Lower lobe of right lung (tissue), 2 donors: Measurements from ENCODE around the gene RNF43. TPM values are rescaled to one million over a fixed set of nuclear protein-coding genes. Genes with fewer than 3 reads are reported as not detected.
A peak's percentile ranks its signal among the peaks of the same experiment; 100 is the strongest.

Source experiments
- ATAC-seq, 2 donors: fragments of 200-7000 bp; cut with Tn5 transposase; one replicate each; pipeline ENCODE4 v1.9.1; 2020 to 2022; ENCODE audit warnings: mild to moderate bottlenecking in 2 of 2, moderate library complexity in 2 of 2
- DNase-seq: peaks from one replicate; pipeline ENCODE4 v3.0.0-alpha.2; 2020
- H3K27ac ChIP-seq: fragments of 200-600 bp; one replicate; pipeline ENCODE4 v1.8.0; 2022
- H3K27me3 ChIP-seq: fragments of 200-600 bp; one replicate; pipeline ENCODE4 v1.8.0; 2022; ENCODE audit warnings: low read depth
- H3K36me3 ChIP-seq: fragments of 200-600 bp; one replicate; pipeline ENCODE4 v1.8.0; 2022; ENCODE audit warnings: mild to moderate bottlenecking
- H3K4me1 ChIP-seq: fragments of 200-600 bp; one replicate; pipeline ENCODE4 v1.8.0; 2022
- H3K4me3 ChIP-seq: fragments of 200-600 bp; one replicate; pipeline ENCODE4 v1.8.0; 2022; ENCODE audit warnings: mild to moderate bottlenecking
- H3K9me3 ChIP-seq: fragments of 200-600 bp; one replicate; pipeline ENCODE4 v1.8.0; 2022
- CTCF ChIP-seq: fragments of 200-600 bp; IDR thresholded peaks from one replicate; pipeline ENCODE4 v1.8.0; 2022; ENCODE audit warnings: antibody characterized with exemption, mild to moderate bottlenecking
- intact Hi-C: fragments of 100-400 bp; cut with DNase I; formaldehyde crosslinking; loops from one replicate; pipeline ENCODE4 v1.11.0; 2022
- total RNA-seq: library from RNA; stranded (reverse); fragmentation: NEBNext Ultra II Directional; extraction: Animal tissue kit (Norgen Biotek cat#: 25700); gene quantifications from one replicate; pipeline ENCODE4 v1.2.1, GENCODE V29; 2021
- donor health status: DM: no; HTN: yes; CAD: no; lungs with severe emphysema.

The RNF43 gene
- total RNA-seq, 1 donor from 2014 or later = 9.7 TPM

GRCh38 chr17:58420827-58421226 is 3.5 kb upstream of the RNF43 start:
- TF ChIP-seq CTCF = no peak
- no peak for DNase-seq
- no peaks in the 10 kb centered on the region for H3K36me3 ChIP-seq
- H3K27me3 ChIP-seq = no peaks in the 10 kb centered on the region
- ATAC-seq = no peak
- no peak overlapping the region for H3K4me3 ChIP-seq
- no peaks in the 10 kb centered on the region for H3K9me3 ChIP-seq
- intact Hi-C loops = no loop called here
- H3K27ac ChIP-seq = no peak overlapping the region
- peaks cover 5% of the 10 kb centered on the region for H3K4me1 ChIP-seq

GRCh38 chr17:58416937-58417299 is 416 bp downstream of the RNF43 start:
- Histone ChIP-seq H3K9me3 (no peaks in the 10 kb centered on the region), H3K36me3 (no peaks in the 10 kb centered on the region), H3K27ac (peak overlapping the region; percentile 77), H3K27me3 (no peaks in the 10 kb centered on the region), H3K4me1 (peaks cover 5% of the 10 kb centered on the region), H3K4me3 (peak overlapping the region; percentile 48)
- no peak for DNase-seq
- intact Hi-C loops = no loop called here
- TF ChIP-seq CTCF = no peak
- peak; percentile 26 to 51 for ATAC-seq

GRCh38 chr17:58416396-58416795 is 938 bp downstream of the RNF43 start:
- Histone ChIP-seq H3K4me3 (peak overlapping the region; percentile 48), H3K27ac (peak overlapping the region; percentile 77), H3K27me3 (no peaks in the 10 kb centered on the region), H3K9me3 (no peaks in the 10 kb centered on the region), H3K4me1 (peaks cover 5% of the 10 kb centered on the region), H3K36me3 (no peaks in the 10 kb centered on the region)
- DNase-seq (no peak), ATAC-seq (no peak)
- intact Hi-C loops = no loop called here
- TF ChIP-seq CTCF = no peak

GRCh38 chr17:58415371-58416055 is 1.8 kb downstream of the RNF43 start:
- peak in 1 of 2 donors; percentile 28 for ATAC-seq
- intact Hi-C loops = no loop called here
- no peaks in the 10 kb centered on the region for H3K27me3 ChIP-seq
- H3K27ac ChIP-seq = no peak overlapping the region
- DNase-seq = peak; percentile 54
- H3K4me1 ChIP-seq = peaks cover 5% of the 10 kb centered on the region
- H3K36me3 ChIP-seq = no peaks in the 10 kb centered on the region
- H3K4me3 ChIP-seq = peak overlapping the region; percentile 48
- no peak for TF ChIP-seq CTCF
- no peaks in the 10 kb centered on the region for H3K9me3 ChIP-seq

- H3K27me3 ChIP-seq = no peaks in the 10 kb centered on the region
- DNase-seq (no peak), ATAC-seq (no peak)
- no peaks in the 10 kb centered on the region for H3K36me3 ChIP-seq
- H3K27ac ChIP-seq = no peak overlapping the region
- H3K9me3 ChIP-seq = no peaks in the 10 kb centered on the region
- TF ChIP-seq CTCF = no peak
- H3K4me3 ChIP-seq = peak overlapping the region; percentile 48
- intact Hi-C loops = no loop called here
- H3K4me1 ChIP-seq = peaks cover 5% of the 10 kb centered on the region
These were observed 2.7 kb downstream of the RNF43 start for GRCh38 chr17:58414596-58414997.
